ENCODE measurements around the gene FSTL4.

- TF ChIP-seq RAD21 (IDR thresholded peaks at IDR 0.05) (no peak), EGR1 (IDR thresholded peaks at IDR 0.05; ENCODE audit: low read depth in 2 of 2) (no peak), HNF4G (IDR thresholded peaks at IDR 0.05) (no peak), CTCF (IDR thresholded peaks at IDR 0.05; ENCODE audit: low read depth, low read length, missing input control) (no peak), TAF1 (conservative IDR thresholded peaks at IDR 0.05) (no peak)
Observed at GRCh38 chr5:133326361-133326760, 286.0 kb downstream of the FSTL4 start.

Measured in liver (tissue), 3 donors.